PC-9 (cell line): ENCODE data around the gene RASSF3. TPM values are rescaled to one million over a fixed set of nuclear protein-coding genes. Genes with fewer than 3 reads are reported as not detected.
"Not testable (repeated sequence)": the region's sequence is repeated elsewhere in the genome, so short reads cannot be mapped to it uniquely, and the experiment has no call there.

Experiments
- BruUV-seq: library from RNA; stranded (reverse); fragments of 400-500 nt; replicated peaks from 2 replicates; lab custom pipeline; 2021; lab: Mats Ljungman, UMichigan
- CTCF ChIA-PET: fragments of 300-600 bp; sonication (Branson Sonifier 250); formaldehyde crosslinking; loops from one replicate; lab custom pipeline; 2022; ENCODE audit warnings: antibody characterized with exemption; lab: Charles Lee
- POLR2A ChIA-PET: fragments of 300-600 bp; sonication (Branson Sonifier 250); formaldehyde crosslinking; loops from one replicate; lab custom pipeline; 2022; ENCODE audit warnings: antibody characterized with exemption; ENCODE audit not compliant: unreplicated experiment; lab: Charles Lee
- DNase-seq, 2 experiments: peaks; one replicate each; pipeline versions ENCODE4 v3.0.0 to v3.0.0-alpha.2; 2015 to 2022; ENCODE audit warnings: mixed read lengths in 1 of 2
- H2AFZ ChIP-seq: fragments of 200-600 bp; sonication (generic); 2 replicates; pipeline ENCODE4 v1.8.1; 2017; ENCODE audit warnings: antibody characterized with exemption
- H3F3A ChIP-seq: fragments of 200-600 bp; sonication (generic); 2 replicates; pipeline ENCODE4 v1.8.1; 2017; ENCODE audit warnings: antibody characterized with exemption, mild to moderate bottlenecking, low read depth; ENCODE audit not compliant: insufficient read depth
- H3K27ac ChIP-seq: fragments of 200-600 bp; sonication (generic); 2 replicates; pipeline ENCODE4 v1.6.1; 2016; ENCODE audit warnings: mixed run types
- H3K27me3 ChIP-seq: fragments of 200-600 bp; sonication (generic); 2 replicates; pipeline ENCODE4 v1.6.1; 2016; ENCODE audit warnings: low read depth, mixed run types; ENCODE audit not compliant: insufficient read depth
- H3K36me3 ChIP-seq: fragments of 200-600 bp; sonication (generic); 2 replicates; pipeline ENCODE4 v1.6.1; 2016; ENCODE audit warnings: low read depth, mixed run types
- H3K4me1 ChIP-seq: fragments of 200-600 bp; sonication (generic); replicated peaks from 2 replicates; pipeline ENCODE4 v1.6.1; 2016; ENCODE audit warnings: mixed run types; ENCODE audit not compliant: insufficient read depth
- H3K4me2 ChIP-seq: fragments of 200-600 bp; sonication (generic); 2 replicates; pipeline ENCODE4 v1.6.1; 2017; ENCODE audit warnings: mixed run types
- H3K4me3 ChIP-seq: fragments of 200-600 bp; sonication (generic); 2 replicates; pipeline ENCODE4 v1.6.1; 2016; ENCODE audit warnings: mixed run types
- H3K79me2 ChIP-seq: fragments of 200-600 bp; sonication (generic); 2 replicates; pipeline ENCODE4 v1.6.1; 2017; ENCODE audit warnings: low read depth, mixed run types
- H3K9me2 ChIP-seq: fragments of 200-600 bp; sonication (generic); 2 replicates; pipeline ENCODE4 v1.8.1; 2017; ENCODE audit warnings: mild to moderate bottlenecking; ENCODE audit not compliant: insufficient read depth
- H3K9me3 ChIP-seq: fragments of 200-600 bp; sonication (generic); 2 replicates; pipeline ENCODE4 v1.8.1; 2016; ENCODE audit warnings: low read depth; ENCODE audit not compliant: insufficient read depth
- H4K20me1 ChIP-seq: fragments of 200-600 bp; sonication (generic); 2 replicates; pipeline ENCODE4 v1.8.1; 2017; ENCODE audit not compliant: insufficient read depth
- EZH2 ChIP-seq: fragments of 200-600 bp; sonication (generic); IDR thresholded peaks from 2 replicates; pipeline ENCODE4 v1.8.0; 2017; ENCODE audit warnings: antibody characterized with exemption, low read depth
- intact Hi-C: fragments of 100-400 bp; cut with micrococcal nuclease; formaldehyde crosslinking; loops from one replicate; pipeline ENCODE4 v1.10.0; 2022; ENCODE audit not compliant: unreplicated experiment
- total RNA-seq: library from RNA; stranded (reverse); gene quantifications from 2 replicates; pipeline ENCODE4 v1.2.3, GENCODE V29; 2021
- TF ChIP-seq, protein P1 (sequence below): fragments of 200-600 bp; sonication (generic); conservative IDR thresholded peaks from 2 replicates; pipeline ENCODE4 v1.6.1; 2017; ENCODE audit warnings: mixed run types, antibody characterized with exemption, mild to moderate bottlenecking, moderate library complexity

RASSF3 gene
- total RNA-seq, 1 experiment from 2014 or later = 38.9 TPM

DNA sequence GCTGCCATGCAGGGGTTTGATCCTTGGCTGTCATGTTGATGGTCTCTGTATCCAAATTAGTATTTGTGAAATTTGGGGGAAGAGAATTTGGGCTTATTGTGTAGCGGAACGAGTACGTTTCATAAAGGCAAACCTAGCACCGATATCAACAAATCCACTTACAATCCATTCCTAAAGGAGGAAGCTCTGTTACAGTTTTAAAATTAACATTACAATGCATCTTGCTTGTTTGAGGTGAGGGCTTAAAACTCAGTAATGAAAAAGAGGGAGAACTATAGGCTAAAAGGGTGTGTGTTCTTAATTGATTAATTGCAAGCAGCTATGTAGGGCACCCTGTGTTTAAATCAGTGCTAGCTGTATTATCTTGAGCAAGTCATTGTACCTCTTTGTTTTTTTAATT is 13.7 kb downstream of the RASSF3 start:
- intact Hi-C loops = loop anchor here (2.0 kb wide), 1 partner anchor 55 kb away; no protein-coding TSS in a partner anchor
- peaks cover 80% of the 10 kb centered on the region for H3K79me2 ChIP-seq
- CTCF ChIA-PET = no interaction called here

DNA sequence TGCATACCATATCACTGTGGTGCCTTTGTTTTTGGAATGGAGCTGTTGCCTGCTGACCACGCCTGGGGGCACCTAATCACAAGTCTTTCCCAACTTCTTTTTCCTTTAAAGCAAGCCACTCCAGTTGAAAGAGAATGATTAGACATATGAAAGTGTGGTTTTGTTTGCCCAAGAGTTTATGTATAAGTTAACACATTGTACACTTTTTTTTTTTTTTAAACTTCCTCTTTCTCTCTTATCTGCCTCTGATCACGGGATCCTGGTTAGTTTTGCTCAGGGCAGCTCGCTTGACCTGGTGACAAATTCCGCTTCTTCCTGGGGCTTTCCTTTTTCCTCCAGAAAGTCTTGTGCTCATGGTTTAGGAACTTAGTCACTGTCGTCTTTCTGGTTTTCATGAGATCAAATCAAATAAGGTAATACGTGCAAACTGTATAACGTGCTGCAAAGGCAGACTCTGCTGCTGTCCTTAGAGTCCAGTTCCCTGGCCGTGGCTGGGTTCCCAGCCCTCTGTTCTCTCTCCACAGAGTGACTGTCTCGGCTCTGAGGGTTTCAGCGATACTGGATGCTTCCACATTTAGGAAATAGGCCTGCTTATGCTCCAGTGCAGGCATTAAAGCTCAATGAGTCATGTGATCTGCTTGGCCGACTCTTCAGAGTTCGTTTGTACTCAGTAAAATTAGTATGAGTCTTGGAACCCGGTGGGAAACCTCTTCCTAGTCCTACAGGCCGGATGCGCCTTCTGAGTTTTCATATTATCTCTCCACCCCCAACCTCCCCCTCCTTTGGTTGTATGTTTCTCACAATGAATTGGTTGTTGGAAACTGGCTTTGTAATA is 15.2 kb downstream of the RASSF3 start:
- TF ChIP-seq, protein P1, sequence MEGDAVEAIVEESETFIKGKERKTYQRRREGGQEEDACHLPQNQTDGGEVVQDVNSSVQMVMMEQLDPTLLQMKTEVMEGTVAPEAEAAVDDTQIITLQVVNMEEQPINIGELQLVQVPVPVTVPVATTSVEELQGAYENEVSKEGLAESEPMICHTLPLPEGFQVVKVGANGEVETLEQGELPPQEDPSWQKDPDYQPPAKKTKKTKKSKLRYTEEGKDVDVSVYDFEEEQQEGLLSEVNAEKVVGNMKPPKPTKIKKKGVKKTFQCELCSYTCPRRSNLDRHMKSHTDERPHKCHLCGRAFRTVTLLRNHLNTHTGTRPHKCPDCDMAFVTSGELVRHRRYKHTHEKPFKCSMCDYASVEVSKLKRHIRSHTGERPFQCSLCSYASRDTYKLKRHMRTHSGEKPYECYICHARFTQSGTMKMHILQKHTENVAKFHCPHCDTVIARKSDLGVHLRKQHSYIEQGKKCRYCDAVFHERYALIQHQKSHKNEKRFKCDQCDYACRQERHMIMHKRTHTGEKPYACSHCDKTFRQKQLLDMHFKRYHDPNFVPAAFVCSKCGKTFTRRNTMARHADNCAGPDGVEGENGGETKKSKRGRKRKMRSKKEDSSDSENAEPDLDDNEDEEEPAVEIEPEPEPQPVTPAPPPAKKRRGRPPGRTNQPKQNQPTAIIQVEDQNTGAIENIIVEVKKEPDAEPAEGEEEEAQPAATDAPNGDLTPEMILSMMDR = no peak
- no peak for TF ChIP-seq EZH2
- Histone ChIP-seq H3K27ac (peak overlapping the region; percentile 100), H3K4me3 (peak overlapping the region; percentile 42), H3K9me2 (no peaks in the 10 kb centered on the region), H3K4me1 (peaks cover 59% of the 10 kb centered on the region), H3K4me2 (peak overlapping the region; percentile 78), H2AFZ (peak overlapping the region; percentile 58; the same call in 1 of the 2 replicates), H3K9me3 (no peaks in the 10 kb centered on the region), H3K36me3 (peaks cover 5% of the 10 kb centered on the region; the same call in 1 of the 2 replicates), H3F3A (peaks cover 37% of the 10 kb centered on the region), H4K20me1 (no peaks in the 10 kb centered on the region), H3K27me3 (no peaks in the 10 kb centered on the region), H3K79me2 (peaks cover 79% of the 10 kb centered on the region)
- ChIA-PET CTCF (interaction anchor here (0.6 to 0.9 kb wide), 2 partner anchors 57 to 76 kb away, joined by 3 read pairs; no protein-coding TSS in a partner anchor), POLR2A (interaction anchor here (0.6 to 0.7 kb wide), 6 partner anchors 9 to 172 kb away, joined by 4 to 14 read pairs (median 9); no protein-coding TSS in a partner anchor)
- intact Hi-C loops = loop anchor here (1.0 to 2.0 kb wide), 3 partner anchors 14 to 53 kb away; no protein-coding TSS in a partner anchor
- BruUV-seq = no TSS peak
- peak; percentile 72 to 99 for DNase-seq

More for the DNA sequence above, 13.7 kb downstream of the RASSF3 start:
- H2AFZ ChIP-seq = no peak overlapping the region
- no peaks in the 10 kb centered on the region for H4K20me1 ChIP-seq
- no peaks in the 10 kb centered on the region for H3K9me3 ChIP-seq
- peaks cover 37% of the 10 kb centered on the region for H3F3A ChIP-seq
- no peaks in the 10 kb centered on the region for H3K36me3 ChIP-seq
- H3K9me2 ChIP-seq = no peaks in the 10 kb centered on the region
- peak overlapping the region; percentile 78; the same call in 1 of the 2 replicates for H3K4me2 ChIP-seq
- POLR2A ChIA-PET = no interaction called here
- H3K27ac ChIP-seq = peak overlapping the region; percentile 100
- no peak overlapping the region for H3K4me3 ChIP-seq
- BruUV-seq = no TSS peak
- DNase-seq = no peak
- TF ChIP-seq, protein P1 = no peak
- TF ChIP-seq EZH2 = no peak
- no peaks in the 10 kb centered on the region for H3K27me3 ChIP-seq
- H3K4me1 ChIP-seq = peaks cover 68% of the 10 kb centered on the region

- Histone ChIP-seq H3K27ac (peak overlapping the region; percentile 100), H3K79me2 (peaks cover 80% of the 10 kb centered on the region), H3K4me3 (peak overlapping the region; percentile 36; the same call in 1 of the 2 replicates), H3K4me2 (peak overlapping the region; percentile 78), H3K4me1 (peaks cover 59% of the 10 kb centered on the region), H3F3A (peaks cover 37% of the 10 kb centered on the region)
- H2AFZ ChIP-seq, intact Hi-C loops, H3K9me2 ChIP-seq, BruUV-seq, H3K27me3 ChIP-seq, DNase-seq, H3K36me3 ChIP-seq, H4K20me1 ChIP-seq, H3K9me3 ChIP-seq: not testable (repeated sequence)
- ChIA-PET CTCF (interaction anchor here (0.7 kb wide), 1 partner anchor 58 kb away, joined by 4 read pairs; no protein-coding TSS in a partner anchor), POLR2A (interaction anchor here (0.6 kb wide), 1 partner anchor 15 kb away, joined by 10 read pairs; no protein-coding TSS in a partner anchor)
Measured at GRCh38 chr12:64626588-64626987, 16.3 kb downstream of the RASSF3 start.
